ENCODE data around the gene ACTN3. TPM values are rescaled to one million over a fixed set of nuclear protein-coding genes. Genes with fewer than 3 reads are reported as not detected.

The ACTN3 gene
- total and polyA plus RNA-seq, 9 donors: 0.11 to 0.28 (median 0.23) TPM; not detected in 3

GRCh38 chr11:66546966-66547661 is 411 bp downstream of the ACTN3 start:
- 19 to 38% (median 23%) methylated on average over 17 to 18 of the region's 18 CpGs for WGBS, 3 donors
- H3K27ac ChIP-seq: no peak overlapping the region
- H3K4me3 ChIP-seq: no peak overlapping the region
- DNase-seq: no peak
- peaks cover 2% of the 10 kb centered on the region for H3K4me1 ChIP-seq (ENCODE audit: insufficient read depth)
- no peaks in the 10 kb centered on the region for H3K9me3 ChIP-seq
- H3K27me3 ChIP-seq: no peaks in the 10 kb centered on the region
- intact Hi-C loops (cut with DNase I): no loop called here
- TF ChIP-seq CTCF (IDR thresholded peaks at IDR 0.05): no peak
- no peak for TF ChIP-seq EP300 (IDR thresholded peaks at IDR 0.05)
- TF ChIP-seq POLR2A (IDR thresholded peaks at IDR 0.05): no peak
- no peaks in the 10 kb centered on the region for H3K36me3 ChIP-seq

GRCh38 chr11:66547662-66548009 is 933 bp downstream of the ACTN3 start:
- intact Hi-C loops (cut with DNase I): no loop called here
- DNase-seq: no peak
- WGBS, 3 donors: 31 to 48% (median 42%) methylated on average over 5 of the region's 5 CpGs
- peaks cover 2% of the 10 kb centered on the region for H3K4me1 ChIP-seq (ENCODE audit: insufficient read depth)
- TF ChIP-seq EP300 (IDR thresholded peaks at IDR 0.05) (no peak), POLR2A (IDR thresholded peaks at IDR 0.05) (no peak), CTCF (IDR thresholded peaks at IDR 0.05) (no peak)
- no peak overlapping the region for H3K27ac ChIP-seq
- no peaks in the 10 kb centered on the region for H3K36me3 ChIP-seq
- no peaks in the 10 kb centered on the region for H3K9me3 ChIP-seq
- no peak overlapping the region for H3K4me3 ChIP-seq
- no peaks in the 10 kb centered on the region for H3K27me3 ChIP-seq

GRCh38 chr11:66548041-66548440 is 1.3 kb downstream of the ACTN3 start:
- intact Hi-C loops (cut with DNase I): no loop called here
- no peak overlapping the region for H3K27ac ChIP-seq
- TF ChIP-seq CTCF (IDR thresholded peaks at IDR 0.05) (no peak), EP300 (IDR thresholded peaks at IDR 0.05) (no peak), POLR2A (IDR thresholded peaks at IDR 0.05) (no peak)
- no peaks in the 10 kb centered on the region for H3K36me3 ChIP-seq
- H3K4me1 ChIP-seq (ENCODE audit: insufficient read depth): peaks cover 2% of the 10 kb centered on the region
- WGBS, 3 donors: 27 to 42% (median 37%) methylated on average over 11 of the region's 11 CpGs
- no peaks in the 10 kb centered on the region for H3K9me3 ChIP-seq
- DNase-seq: no peak
- H3K27me3 ChIP-seq: no peaks in the 10 kb centered on the region
- no peak overlapping the region for H3K4me3 ChIP-seq

DNA sequence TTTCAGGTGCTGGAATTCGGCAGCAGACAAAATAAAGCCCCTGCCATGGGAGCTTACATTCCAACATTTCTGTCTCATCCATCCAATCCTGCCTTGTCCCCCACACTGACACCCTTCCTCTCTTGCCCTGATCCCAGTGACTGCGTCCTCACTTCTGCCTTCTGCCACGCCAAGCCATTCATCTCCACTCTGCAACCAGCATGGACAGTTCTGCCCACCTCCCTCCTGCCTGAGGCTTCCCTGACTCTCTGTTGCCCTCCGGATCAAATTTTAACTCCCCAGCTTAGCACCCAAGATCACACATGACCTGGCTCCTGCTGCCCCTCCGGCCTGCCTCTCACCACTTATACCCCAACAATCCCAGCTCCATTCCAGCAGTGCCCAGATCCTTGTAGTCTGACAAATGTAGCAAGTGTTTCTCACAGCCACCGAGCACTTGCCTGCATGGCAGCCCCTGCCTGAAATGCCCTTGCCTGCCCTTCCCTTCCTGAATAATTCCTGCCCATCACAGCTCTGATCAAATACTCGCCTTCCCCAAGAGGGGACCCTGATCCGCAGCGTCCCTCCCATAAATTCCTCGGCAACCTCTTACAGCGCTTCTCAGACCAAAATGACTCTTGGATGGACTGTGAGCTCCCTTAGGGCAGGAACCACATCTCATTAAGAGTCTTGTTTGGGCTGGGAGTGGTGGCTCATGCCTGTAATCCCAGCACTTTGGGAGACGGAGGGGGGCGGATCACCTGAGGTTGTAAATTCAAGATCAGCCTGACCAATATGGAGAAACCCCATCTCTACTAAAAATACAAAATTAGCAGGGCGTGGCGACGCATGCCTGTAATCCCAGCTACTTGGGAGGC is 2.3 kb downstream of the ACTN3 start:
- Histone ChIP-seq H3K4me3 (no peak overlapping the region), H3K27me3 (no peaks in the 10 kb centered on the region), H3K4me1 (ENCODE audit: insufficient read depth) (no peaks in the 10 kb centered on the region), H3K9me3 (no peaks in the 10 kb centered on the region), H3K27ac (no peak overlapping the region), H3K36me3 (no peaks in the 10 kb centered on the region)
- no peak for DNase-seq
- TF ChIP-seq CTCF (IDR thresholded peaks at IDR 0.05): no peak
- TF ChIP-seq EP300 (IDR thresholded peaks at IDR 0.05): no peak
- no peak for TF ChIP-seq POLR2A (IDR thresholded peaks at IDR 0.05)
- WGBS, 3 donors: 47 to 51% (median 48%) methylated on average over 16 of the region's 16 CpGs
- intact Hi-C loops (cut with DNase I): no loop called here
